Progenitor cell of endocrine pancreas (in vitro differentiated cells): ENCODE data around the gene TAAR1. TPM values are rescaled to one million over a fixed set of nuclear protein-coding genes. Genes with fewer than 3 reads are reported as not detected.
"Not testable (repeated sequence)": the region's sequence is repeated elsewhere in the genome, so short reads cannot be mapped to it uniquely, and the experiment has no call there.

Experiments
- DNase-seq: peaks from one replicate; pipeline ENCODE4 v3.0.0; 2021; ENCODE audit warnings: low spot score; ENCODE audit not compliant: unreplicated experiment
- H3K27ac Mint-ChIP-seq: 2 replicates; pipeline ENCODE4 v1.8.0; 2021; ENCODE audit warnings: mild to moderate bottlenecking, moderate library complexity, mixed read lengths
- H3K27me3 Mint-ChIP-seq: 2 replicates; pipeline ENCODE4 v1.8.0; 2021; ENCODE audit warnings: mixed read lengths
- H3K36me3 Mint-ChIP-seq: 2 replicates; pipeline ENCODE4 v1.8.0; 2022; ENCODE audit warnings: mixed read lengths; ENCODE audit not compliant: insufficient read depth
- H3K4me1 Mint-ChIP-seq: 2 replicates; pipeline ENCODE4 v1.8.0; 2021; ENCODE audit warnings: low read depth, mixed read lengths
- H3K4me3 Mint-ChIP-seq: 2 replicates; pipeline ENCODE4 v1.8.0; 2021; ENCODE audit warnings: low read depth, mild to moderate bottlenecking, moderate library complexity, mixed read lengths
- H3K9me3 Mint-ChIP-seq: 2 replicates; pipeline ENCODE4 v1.8.0; 2021; ENCODE audit warnings: low read depth, mixed read lengths
- CTCF ChIP-seq: fragments of 200-600 bp; sonication (generic); IDR thresholded peaks from one replicate; pipeline ENCODE4 v1.5.0; 2021; ENCODE audit warnings: antibody characterized with exemption, mild to moderate bottlenecking; ENCODE audit not compliant: unreplicated experiment
- total RNA-seq: library from RNA; stranded (reverse); gene quantifications from 2 replicates; pipeline ENCODE4 v1.2.1, GENCODE V29; 2021

TAAR1 gene
- total RNA-seq, 1 donor from 2014 or later = not detected

GRCh38 chr6:132607544-132608233 lies 51.3 kb downstream of the TAAR1 start:
- Mint-ChIP-seq H3K9me3 (peaks cover 10% of the 10 kb centered on the region), H3K4me3 (no peak overlapping the region), H3K36me3 (peaks cover 3% of the 10 kb centered on the region), H3K27me3 (no peaks in the 10 kb centered on the region), H3K4me1 (peaks cover 19% of the 10 kb centered on the region), H3K27ac (no peak overlapping the region)
- DNase-seq = no peak
- TF ChIP-seq CTCF = no peak

- Mint-ChIP-seq H3K27ac (no peak overlapping the region), H3K4me1 (peaks cover 7% of the 10 kb centered on the region), H3K27me3 (no peaks in the 10 kb centered on the region), H3K9me3 (peaks cover 10% of the 10 kb centered on the region), H3K36me3 (peaks cover 3% of the 10 kb centered on the region), H3K4me3 (no peak overlapping the region)
- no peak for DNase-seq
- no peak for TF ChIP-seq CTCF
Observed at GRCh38 chr6:132604635-132605152, 54.3 kb downstream of the TAAR1 start.

- not testable (repeated sequence) for H3K27me3 Mint-ChIP-seq, H3K4me3 Mint-ChIP-seq, H3K9me3 Mint-ChIP-seq, H3K36me3 Mint-ChIP-seq, H3K27ac Mint-ChIP-seq, DNase-seq, H3K4me1 Mint-ChIP-seq
Observed at GRCh38 chr6:132600900-132601299, 58.1 kb downstream of the TAAR1 start.

GRCh38 chr6:132598473-132598872 lies 60.5 kb downstream of the TAAR1 start:
- H3K36me3 Mint-ChIP-seq = no peaks in the 10 kb centered on the region

GRCh38 chr6:132596201-132596600 lies 62.8 kb downstream of the TAAR1 start:
- Mint-ChIP-seq H3K27me3 (peaks cover 17% of the 10 kb centered on the region), H3K9me3 (no peaks in the 10 kb centered on the region), H3K36me3 (no peaks in the 10 kb centered on the region), H3K4me1 (peaks cover 2% of the 10 kb centered on the region), H3K27ac (no peak overlapping the region), H3K4me3 (no peak overlapping the region)
- TF ChIP-seq CTCF = no peak
- DNase-seq = no peak

More at GRCh38 chr6:132598473-132598872, 60.5 kb downstream of the TAAR1 start:
- H3K4me3 Mint-ChIP-seq = no peak overlapping the region
- no peak overlapping the region for H3K27ac Mint-ChIP-seq
- peaks cover 2% of the 10 kb centered on the region for H3K4me1 Mint-ChIP-seq
- DNase-seq = no peak
- TF ChIP-seq CTCF = peak; percentile 57
- peaks cover 3% of the 10 kb centered on the region for H3K27me3 Mint-ChIP-seq
- no peaks in the 10 kb centered on the region for H3K9me3 Mint-ChIP-seq

Other genes with a start within 250 kb of the TAAR1 start
- 40.5 and 49.3 TPM in 2 replicates for gene STX7, start 146.1 kb downstream of the TAAR1 start, total RNA-seq
- gene TAAR9, start 120.9 kb downstream of the TAAR1 start, total RNA-seq = not detected in 2 replicates
- not detected in 2 replicates for gene TAAR8, start 106.5 kb downstream of the TAAR1 start, total RNA-seq
- not detected in 2 replicates for gene TAAR6, start 88.9 kb downstream of the TAAR1 start, total RNA-seq
- not detected in 2 replicates for gene TAAR5, start 69.4 kb downstream of the TAAR1 start, total RNA-seq
- gene TAAR2, start 34.9 kb downstream of the TAAR1 start, total RNA-seq = not detected in 2 replicates
- not detected in 2 replicates for gene VNN1, start 54.9 kb upstream of the TAAR1 start, total RNA-seq
- gene VNN2, start 98.7 kb upstream of the TAAR1 start, total RNA-seq = not detected in 2 replicates
- 19.1 and 19.5 TPM in 2 replicates for gene SLC18B1, start 139.5 kb upstream of the TAAR1 start, total RNA-seq
- 986 and 1,038 TPM in 2 replicates for gene RPS12, start 155.4 kb upstream of the TAAR1 start, total RNA-seq